HEK293 (cell line): ENCODE measurements around the gene NR3C2.

Source experiments
- GLI2 ChIP-seq: fragments of 450-650 bp; formaldehyde crosslinking; IDR thresholded peaks from 2 replicates; pipeline ENCODE4; 2017; ENCODE audit warnings: missing biosample characterization, missing genetic modification characterization, low read depth, borderline replicate concordance
- KLF10 ChIP-seq: fragments of 450-650 bp; IDR thresholded peaks from 2 replicates; pipeline ENCODE4 v1.5.1; 2018; ENCODE audit warnings: missing biosample characterization, mild to moderate bottlenecking, missing genetic modification characterization
- KLF8 ChIP-seq: fragments of 450-650 bp; formaldehyde crosslinking; IDR thresholded peaks from 2 replicates; pipeline ENCODE4 v1.5.1; 2016; ENCODE audit warnings: missing biosample characterization, missing genetic modification characterization
- MZF1 ChIP-seq: fragments of 450-650 bp; formaldehyde crosslinking; IDR thresholded peaks from 2 replicates; pipeline ENCODE4 v1.5.1; 2017; ENCODE audit warnings: missing biosample characterization, missing genetic modification characterization, borderline replicate concordance
- OVOL3 ChIP-seq: fragments of 450-650 bp; formaldehyde crosslinking; IDR thresholded peaks from 2 replicates; pipeline ENCODE4 v1.5.1; 2016; ENCODE audit warnings: missing biosample characterization, missing genetic modification characterization
- ZBTB21 ChIP-seq: fragments of 450-650 bp; formaldehyde crosslinking; IDR thresholded peaks from 2 replicates; pipeline ENCODE4 v1.5.1; 2017; ENCODE audit warnings: missing biosample characterization, missing genetic modification characterization
- ZNF112 ChIP-seq: fragments of 450-650 bp; formaldehyde crosslinking; IDR thresholded peaks from 2 replicates; pipeline ENCODE4 v1.5.0; 2017; ENCODE audit warnings: missing biosample characterization, missing genetic modification characterization
- ZNF121 ChIP-seq: fragments of 450-650 bp; formaldehyde crosslinking; IDR thresholded peaks from 2 replicates; pipeline ENCODE4 v1.5.1; 2016; ENCODE audit warnings: missing biosample characterization, missing genetic modification characterization
- ZNF133 ChIP-seq: fragments of 450-650 bp; formaldehyde crosslinking; IDR thresholded peaks from 2 replicates; pipeline ENCODE4 v1.5.1; 2016; ENCODE audit warnings: missing biosample characterization, missing genetic modification characterization
- ZNF140 ChIP-seq: fragments of 450-650 bp; formaldehyde crosslinking; IDR thresholded peaks from 2 replicates; pipeline ENCODE4 v1.5.1; 2016; ENCODE audit warnings: missing biosample characterization, missing genetic modification characterization
- ZNF2 ChIP-seq: fragments of 450-650 bp; formaldehyde crosslinking; IDR thresholded peaks from 2 replicates; pipeline ENCODE4 v1.5.1; 2016; ENCODE audit warnings: missing biosample characterization, missing genetic modification characterization
- ZNF214 ChIP-seq: fragments of 450-650 bp; formaldehyde crosslinking; IDR thresholded peaks from 2 replicates; pipeline ENCODE4 v1.5.1; 2017; ENCODE audit warnings: missing biosample characterization, mild to moderate bottlenecking, missing genetic modification characterization, borderline replicate concordance
- ZNF248 ChIP-seq: fragments of 450-650 bp; formaldehyde crosslinking; IDR thresholded peaks from 2 replicates; pipeline ENCODE4 v1.5.1; 2017; ENCODE audit warnings: missing biosample characterization, missing genetic modification characterization
- ZNF366 ChIP-seq: fragments of 450-650 bp; formaldehyde crosslinking; conservative IDR thresholded peaks from 2 replicates; pipeline ENCODE4 v1.5.1; 2016; ENCODE audit warnings: missing biosample characterization, missing genetic modification characterization
- ZNF416 ChIP-seq: fragments of 450-650 bp; formaldehyde crosslinking; IDR thresholded peaks from 2 replicates; pipeline ENCODE4 v1.5.1; 2016; ENCODE audit warnings: missing biosample characterization, missing genetic modification characterization
- ZNF423 ChIP-seq: fragments of 450-650 bp; formaldehyde crosslinking; IDR thresholded peaks from 2 replicates; pipeline ENCODE4 v1.5.1; 2016; ENCODE audit warnings: missing biosample characterization, missing genetic modification characterization
- ZNF48 ChIP-seq: fragments of 450-650 bp; formaldehyde crosslinking; IDR thresholded peaks from 2 replicates; pipeline ENCODE4 v1.5.1; 2016; ENCODE audit warnings: missing biosample characterization, missing genetic modification characterization
- ZNF521 ChIP-seq: fragments of 450-650 bp; formaldehyde crosslinking; IDR thresholded peaks from 2 replicates; pipeline ENCODE4 v1.5.1; 2017; ENCODE audit warnings: missing biosample characterization, mild to moderate bottlenecking, missing genetic modification characterization
- ZNF558 ChIP-seq: fragments of 450-650 bp; formaldehyde crosslinking; IDR thresholded peaks from 2 replicates; pipeline ENCODE4 v1.5.1; 2016; ENCODE audit warnings: missing biosample characterization, missing genetic modification characterization
- ZNF624 ChIP-seq: fragments of 450-650 bp; formaldehyde crosslinking; IDR thresholded peaks from 2 replicates; pipeline ENCODE4 v1.5.1; 2017; ENCODE audit warnings: missing biosample characterization, missing genetic modification characterization
- ZNF660 ChIP-seq: fragments of 450-650 bp; IDR thresholded peaks from 2 replicates; pipeline ENCODE4 v1.5.1; 2018; ENCODE audit warnings: missing biosample characterization, mild to moderate bottlenecking, missing genetic modification characterization
- ZNF776 ChIP-seq: fragments of 450-650 bp; formaldehyde crosslinking; IDR thresholded peaks from 2 replicates; pipeline ENCODE4 v1.5.0; 2017; ENCODE audit warnings: missing biosample characterization, missing genetic modification characterization, borderline replicate concordance
- TF ChIP-seq, protein P1 (sequence below): fragments of 450-650 bp; formaldehyde crosslinking; IDR thresholded peaks from 2 replicates; pipeline ENCODE4 v1.5.1; 2017; ENCODE audit warnings: missing biosample characterization, missing genetic modification characterization
- TF ChIP-seq, protein P2 (sequence below): fragments of 450-650 bp; formaldehyde crosslinking; IDR thresholded peaks from 2 replicates; pipeline ENCODE4 v1.5.1; 2016; ENCODE audit warnings: missing biosample characterization, missing genetic modification characterization
- TF ChIP-seq, protein P3 (sequence below): fragments of 450-650 bp; formaldehyde crosslinking; IDR thresholded peaks from 2 replicates; pipeline ENCODE4 v1.5.1; 2016; ENCODE audit warnings: missing biosample characterization, missing genetic modification characterization
- TF ChIP-seq, protein P4 (sequence below): fragments of 450-650 bp; formaldehyde crosslinking; IDR thresholded peaks from 2 replicates; pipeline ENCODE4 v1.5.1; 2017; ENCODE audit warnings: missing biosample characterization, missing genetic modification characterization
- TF ChIP-seq, protein P5 (sequence below): fragments of 450-650 bp; formaldehyde crosslinking; IDR thresholded peaks from 2 replicates; pipeline ENCODE4 v1.5.1; 2016; ENCODE audit warnings: missing biosample characterization, missing genetic modification characterization
- TF ChIP-seq, protein P6 (sequence below): fragments of 450-650 bp; formaldehyde crosslinking; IDR thresholded peaks from 2 replicates; pipeline ENCODE4 v1.5.1; 2017; ENCODE audit warnings: missing biosample characterization, missing genetic modification characterization
- TF ChIP-seq, protein P7 (sequence below): fragments of 450-650 bp; formaldehyde crosslinking; IDR thresholded peaks from 2 replicates; pipeline ENCODE4 v1.5.1; 2016; ENCODE audit warnings: missing biosample characterization, missing genetic modification characterization

NR3C2 gene

DNA sequence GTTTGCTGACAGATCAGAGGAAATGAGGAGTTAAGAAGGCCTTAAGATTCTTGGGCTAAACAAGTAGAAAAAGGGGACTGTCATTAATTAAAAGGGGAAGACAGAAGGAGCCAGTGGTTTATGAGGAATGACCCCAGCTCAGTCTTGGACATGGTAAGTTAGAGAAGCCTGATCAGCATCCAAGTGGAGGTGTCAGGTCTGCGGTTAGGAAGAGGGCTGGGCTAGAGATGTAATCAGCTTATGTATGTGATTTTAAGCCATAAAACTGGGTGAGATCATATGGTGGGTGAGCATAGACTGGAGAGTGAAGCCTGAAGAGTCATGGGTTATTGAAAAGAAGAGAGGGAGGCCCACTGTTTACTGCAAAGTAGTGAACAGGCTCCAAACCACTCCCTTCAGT, 246.1 kb downstream of the NR3C2 start (continued):
- TF ChIP-seq, protein P1, sequence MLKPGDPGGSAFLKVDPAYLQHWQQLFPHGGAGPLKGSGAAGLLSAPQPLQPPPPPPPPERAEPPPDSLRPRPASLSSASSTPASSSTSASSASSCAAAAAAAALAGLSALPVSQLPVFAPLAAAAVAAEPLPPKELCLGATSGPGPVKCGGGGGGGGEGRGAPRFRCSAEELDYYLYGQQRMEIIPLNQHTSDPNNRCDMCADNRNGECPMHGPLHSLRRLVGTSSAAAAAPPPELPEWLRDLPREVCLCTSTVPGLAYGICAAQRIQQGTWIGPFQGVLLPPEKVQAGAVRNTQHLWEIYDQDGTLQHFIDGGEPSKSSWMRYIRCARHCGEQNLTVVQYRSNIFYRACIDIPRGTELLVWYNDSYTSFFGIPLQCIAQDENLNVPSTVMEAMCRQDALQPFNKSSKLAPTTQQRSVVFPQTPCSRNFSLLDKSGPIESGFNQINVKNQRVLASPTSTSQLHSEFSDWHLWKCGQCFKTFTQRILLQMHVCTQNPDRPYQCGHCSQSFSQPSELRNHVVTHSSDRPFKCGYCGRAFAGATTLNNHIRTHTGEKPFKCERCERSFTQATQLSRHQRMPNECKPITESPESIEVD (tag by site-specific recombination) = peak; percentile 48
- TF ChIP-seq ZNF133 (tag by site-specific recombination) (no peak), ZNF558 (tag by site-specific recombination) (no peak), KLF10 (tag by site-specific recombination) (peak; percentile 81), ZNF366 (peak; percentile 84), ZNF140 (tag by site-specific recombination) (no peak), ZNF624 (tag by site-specific recombination) (no peak), GLI2 (tag by site-specific recombination) (no peak; the same call in 1 of the 2 replicates), ZNF112 (tag by site-specific recombination) (no peak), ZNF521 (tag by site-specific recombination) (no peak), ZNF660 (tag by site-specific recombination) (no peak), ZNF2 (tag by site-specific recombination) (no peak), ZNF776 (tag by site-specific recombination) (no peak), OVOL3 (tag by site-specific recombination) (peak; percentile 75), ZNF48 (tag by site-specific recombination) (no peak), ZBTB21 (0 out of 2 replicates have a peak, but pooled peaks have one; percentile 21), ZNF248 (tag by site-specific recombination) (no peak), ZNF214 (tag by site-specific recombination) (no peak), KLF8 (tag by site-specific recombination) (peak; percentile 81), MZF1 (peak; percentile 89; the same call in 1 of the 2 replicates), ZNF416 (tag by site-specific recombination) (no peak), ZNF423 (tag by site-specific recombination) (0 out of 2 replicates have a peak, but pooled peaks have one; percentile 24), ZNF121 (tag by site-specific recombination) (no peak)
- TF ChIP-seq, protein P2, sequence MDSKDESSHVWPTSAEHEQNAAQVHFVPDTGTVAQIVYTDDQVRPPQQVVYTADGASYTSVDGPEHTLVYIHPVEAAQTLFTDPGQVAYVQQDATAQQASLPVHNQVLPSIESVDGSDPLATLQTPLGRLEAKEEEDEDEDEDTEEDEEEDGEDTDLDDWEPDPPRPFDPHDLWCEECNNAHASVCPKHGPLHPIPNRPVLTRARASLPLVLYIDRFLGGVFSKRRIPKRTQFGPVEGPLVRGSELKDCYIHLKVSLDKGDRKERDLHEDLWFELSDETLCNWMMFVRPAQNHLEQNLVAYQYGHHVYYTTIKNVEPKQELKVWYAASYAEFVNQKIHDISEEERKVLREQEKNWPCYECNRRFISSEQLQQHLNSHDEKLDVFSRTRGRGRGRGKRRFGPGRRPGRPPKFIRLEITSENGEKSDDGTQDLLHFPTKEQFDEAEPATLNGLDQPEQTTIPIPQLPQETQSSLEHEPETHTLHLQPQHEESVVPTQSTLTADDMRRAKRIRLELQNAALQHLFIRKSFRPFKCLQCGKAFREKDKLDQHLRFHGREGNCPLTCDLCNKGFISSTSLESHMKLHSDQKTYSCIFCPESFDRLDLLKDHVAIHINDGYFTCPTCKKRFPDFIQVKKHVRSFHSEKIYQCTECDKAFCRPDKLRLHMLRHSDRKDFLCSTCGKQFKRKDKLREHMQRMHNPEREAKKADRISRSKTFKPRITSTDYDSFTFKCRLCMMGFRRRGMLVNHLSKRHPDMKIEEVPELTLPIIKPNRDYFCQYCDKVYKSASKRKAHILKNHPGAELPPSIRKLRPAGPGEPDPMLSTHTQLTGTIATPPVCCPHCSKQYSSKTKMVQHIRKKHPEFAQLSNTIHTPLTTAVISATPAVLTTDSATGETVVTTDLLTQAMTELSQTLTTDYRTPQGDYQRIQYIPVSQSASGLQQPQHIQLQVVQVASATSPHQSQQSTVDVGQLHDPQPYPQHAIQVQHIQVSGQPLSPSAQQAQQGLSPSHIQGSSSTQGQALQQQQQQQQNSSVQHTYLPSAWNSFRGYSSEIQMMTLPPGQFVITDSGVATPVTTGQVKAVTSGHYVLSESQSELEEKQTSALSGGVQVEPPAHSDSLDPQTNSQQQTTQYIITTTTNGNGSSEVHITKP (tag by site-specific recombination) = peak; percentile 79
- TF ChIP-seq, protein P3, sequence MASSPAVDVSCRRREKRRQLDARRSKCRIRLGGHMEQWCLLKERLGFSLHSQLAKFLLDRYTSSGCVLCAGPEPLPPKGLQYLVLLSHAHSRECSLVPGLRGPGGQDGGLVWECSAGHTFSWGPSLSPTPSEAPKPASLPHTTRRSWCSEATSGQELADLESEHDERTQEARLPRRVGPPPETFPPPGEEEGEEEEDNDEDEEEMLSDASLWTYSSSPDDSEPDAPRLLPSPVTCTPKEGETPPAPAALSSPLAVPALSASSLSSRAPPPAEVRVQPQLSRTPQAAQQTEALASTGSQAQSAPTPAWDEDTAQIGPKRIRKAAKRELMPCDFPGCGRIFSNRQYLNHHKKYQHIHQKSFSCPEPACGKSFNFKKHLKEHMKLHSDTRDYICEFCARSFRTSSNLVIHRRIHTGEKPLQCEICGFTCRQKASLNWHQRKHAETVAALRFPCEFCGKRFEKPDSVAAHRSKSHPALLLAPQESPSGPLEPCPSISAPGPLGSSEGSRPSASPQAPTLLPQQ (tag by site-specific recombination) = peak; percentile 85
- TF ChIP-seq, protein P4, sequence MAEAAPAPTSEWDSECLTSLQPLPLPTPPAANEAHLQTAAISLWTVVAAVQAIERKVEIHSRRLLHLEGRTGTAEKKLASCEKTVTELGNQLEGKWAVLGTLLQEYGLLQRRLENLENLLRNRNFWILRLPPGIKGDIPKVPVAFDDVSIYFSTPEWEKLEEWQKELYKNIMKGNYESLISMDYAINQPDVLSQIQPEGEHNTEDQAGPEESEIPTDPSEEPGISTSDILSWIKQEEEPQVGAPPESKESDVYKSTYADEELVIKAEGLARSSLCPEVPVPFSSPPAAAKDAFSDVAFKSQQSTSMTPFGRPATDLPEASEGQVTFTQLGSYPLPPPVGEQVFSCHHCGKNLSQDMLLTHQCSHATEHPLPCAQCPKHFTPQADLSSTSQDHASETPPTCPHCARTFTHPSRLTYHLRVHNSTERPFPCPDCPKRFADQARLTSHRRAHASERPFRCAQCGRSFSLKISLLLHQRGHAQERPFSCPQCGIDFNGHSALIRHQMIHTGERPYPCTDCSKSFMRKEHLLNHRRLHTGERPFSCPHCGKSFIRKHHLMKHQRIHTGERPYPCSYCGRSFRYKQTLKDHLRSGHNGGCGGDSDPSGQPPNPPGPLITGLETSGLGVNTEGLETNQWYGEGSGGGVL (tag by site-specific recombination) = peak; percentile 52; the same call in 1 of the 2 replicates
- TF ChIP-seq, protein P5, sequence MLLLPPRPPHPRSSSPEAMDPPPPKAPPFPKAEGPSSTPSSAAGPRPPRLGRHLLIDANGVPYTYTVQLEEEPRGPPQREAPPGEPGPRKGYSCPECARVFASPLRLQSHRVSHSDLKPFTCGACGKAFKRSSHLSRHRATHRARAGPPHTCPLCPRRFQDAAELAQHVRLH (tag by site-specific recombination) = peak; percentile 72; the same call in 1 of the 2 replicates
- TF ChIP-seq, protein P6, sequence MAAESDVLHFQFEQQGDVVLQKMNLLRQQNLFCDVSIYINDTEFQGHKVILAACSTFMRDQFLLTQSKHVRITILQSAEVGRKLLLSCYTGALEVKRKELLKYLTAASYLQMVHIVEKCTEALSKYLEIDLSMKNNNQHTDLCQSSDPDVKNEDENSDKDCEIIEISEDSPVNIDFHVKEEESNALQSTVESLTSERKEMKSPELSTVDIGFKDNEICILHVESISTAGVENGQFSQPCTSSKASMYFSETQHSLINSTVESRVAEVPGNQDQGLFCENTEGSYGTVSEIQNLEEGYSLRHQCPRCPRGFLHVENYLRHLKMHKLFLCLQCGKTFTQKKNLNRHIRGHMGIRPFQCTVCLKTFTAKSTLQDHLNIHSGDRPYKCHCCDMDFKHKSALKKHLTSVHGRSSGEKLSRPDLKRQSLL = no peak
- TF ChIP-seq, protein P7, sequence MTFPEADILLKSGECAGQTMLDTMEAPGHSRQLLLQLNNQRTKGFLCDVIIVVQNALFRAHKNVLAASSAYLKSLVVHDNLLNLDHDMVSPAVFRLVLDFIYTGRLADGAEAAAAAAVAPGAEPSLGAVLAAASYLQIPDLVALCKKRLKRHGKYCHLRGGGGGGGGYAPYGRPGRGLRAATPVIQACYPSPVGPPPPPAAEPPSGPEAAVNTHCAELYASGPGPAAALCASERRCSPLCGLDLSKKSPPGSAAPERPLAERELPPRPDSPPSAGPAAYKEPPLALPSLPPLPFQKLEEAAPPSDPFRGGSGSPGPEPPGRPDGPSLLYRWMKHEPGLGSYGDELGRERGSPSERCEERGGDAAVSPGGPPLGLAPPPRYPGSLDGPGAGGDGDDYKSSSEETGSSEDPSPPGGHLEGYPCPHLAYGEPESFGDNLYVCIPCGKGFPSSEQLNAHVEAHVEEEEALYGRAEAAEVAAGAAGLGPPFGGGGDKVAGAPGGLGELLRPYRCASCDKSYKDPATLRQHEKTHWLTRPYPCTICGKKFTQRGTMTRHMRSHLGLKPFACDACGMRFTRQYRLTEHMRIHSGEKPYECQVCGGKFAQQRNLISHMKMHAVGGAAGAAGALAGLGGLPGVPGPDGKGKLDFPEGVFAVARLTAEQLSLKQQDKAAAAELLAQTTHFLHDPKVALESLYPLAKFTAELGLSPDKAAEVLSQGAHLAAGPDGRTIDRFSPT = peak; percentile 84
